Nephron (organoid): ENCODE results near the gene C21orf58.
"Not testable (repeated sequence)": the region's sequence is repeated elsewhere in the genome, so short reads cannot be mapped to it uniquely, and the experiment has no call there.

Source experiments
- H3K27ac Mint-ChIP-seq, 3 experiments: 2 replicates each; pipeline ENCODE4 v1.8.0; 2020; ENCODE audit warnings: mixed read lengths in 3 of 3, mild to moderate bottlenecking in 2 of 3, moderate library complexity in 1 of 3
- H3K27me3 Mint-ChIP-seq: 2 replicates; pipeline ENCODE4 v1.8.0; 2021; ENCODE audit warnings: low read depth, mild to moderate bottlenecking, moderate library complexity, mixed read lengths
- H3K36me3 Mint-ChIP-seq: 2 replicates; pipeline ENCODE4 v1.8.0; 2020; ENCODE audit warnings: low read depth, mixed read lengths
- H3K4me1 Mint-ChIP-seq: 2 replicates; pipeline ENCODE4 v1.8.0; 2020; ENCODE audit warnings: mixed read lengths
- H3K4me3 Mint-ChIP-seq, 3 experiments: 2 replicates each; pipeline ENCODE4 v1.8.0; 2020; ENCODE audit warnings: mild to moderate bottlenecking in 3 of 3, mixed read lengths in 3 of 3, moderate library complexity in 2 of 3
- H3K9me3 Mint-ChIP-seq: 2 replicates; pipeline ENCODE4 v1.8.0; 2020; ENCODE audit warnings: mixed read lengths
- TF ChIP-seq, protein P1 (sequence below), 3 experiments: fragments of 200-600 bp; sonication (generic); IDR thresholded peaks; one replicate each; pipeline ENCODE4 v1.5.0; 2021; ENCODE audit warnings: antibody characterized with exemption in 3 of 3; ENCODE audit not compliant: unreplicated experiment in 3 of 3

The C21orf58 gene

DNA sequence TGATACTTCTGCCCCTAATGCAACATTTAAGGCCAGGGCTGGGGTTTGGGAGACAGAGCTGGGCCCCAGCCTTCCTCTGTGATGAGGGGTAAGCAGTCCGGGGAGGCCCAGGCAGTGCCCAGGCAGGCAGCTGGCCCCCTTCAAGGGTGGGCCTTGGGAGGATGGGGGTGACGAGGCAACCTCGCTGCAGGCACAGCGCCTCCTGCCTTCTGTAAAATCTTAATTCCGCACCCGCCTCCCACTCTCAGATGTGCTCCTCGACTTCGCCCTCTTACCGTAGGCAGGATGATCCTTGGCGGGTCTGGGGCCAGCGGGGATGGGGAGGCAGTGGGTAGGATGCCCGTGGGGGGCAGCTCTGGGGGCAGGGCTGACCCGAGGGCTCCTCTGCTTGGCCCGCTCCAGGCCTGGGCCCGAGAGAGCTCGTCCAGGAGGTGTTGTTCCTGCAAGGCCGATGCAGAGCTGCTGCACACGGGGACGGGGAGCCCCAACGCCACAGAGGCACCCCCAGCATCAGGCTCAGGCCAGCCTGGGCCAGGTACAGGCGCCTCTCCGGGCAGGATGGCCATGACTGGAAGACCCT, 9.1 kb downstream of the C21orf58 start:
- Mint-ChIP-seq H3K4me3 (no peak overlapping the region), H3K4me1 (no peaks in the 10 kb centered on the region), H3K36me3 (peaks cover 18% of the 10 kb centered on the region), H3K9me3 (no peaks in the 10 kb centered on the region), H3K27ac (no peak overlapping the region), H3K27me3 (no peaks in the 10 kb centered on the region)
- TF ChIP-seq, protein P1, sequence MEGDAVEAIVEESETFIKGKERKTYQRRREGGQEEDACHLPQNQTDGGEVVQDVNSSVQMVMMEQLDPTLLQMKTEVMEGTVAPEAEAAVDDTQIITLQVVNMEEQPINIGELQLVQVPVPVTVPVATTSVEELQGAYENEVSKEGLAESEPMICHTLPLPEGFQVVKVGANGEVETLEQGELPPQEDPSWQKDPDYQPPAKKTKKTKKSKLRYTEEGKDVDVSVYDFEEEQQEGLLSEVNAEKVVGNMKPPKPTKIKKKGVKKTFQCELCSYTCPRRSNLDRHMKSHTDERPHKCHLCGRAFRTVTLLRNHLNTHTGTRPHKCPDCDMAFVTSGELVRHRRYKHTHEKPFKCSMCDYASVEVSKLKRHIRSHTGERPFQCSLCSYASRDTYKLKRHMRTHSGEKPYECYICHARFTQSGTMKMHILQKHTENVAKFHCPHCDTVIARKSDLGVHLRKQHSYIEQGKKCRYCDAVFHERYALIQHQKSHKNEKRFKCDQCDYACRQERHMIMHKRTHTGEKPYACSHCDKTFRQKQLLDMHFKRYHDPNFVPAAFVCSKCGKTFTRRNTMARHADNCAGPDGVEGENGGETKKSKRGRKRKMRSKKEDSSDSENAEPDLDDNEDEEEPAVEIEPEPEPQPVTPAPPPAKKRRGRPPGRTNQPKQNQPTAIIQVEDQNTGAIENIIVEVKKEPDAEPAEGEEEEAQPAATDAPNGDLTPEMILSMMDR (IDR thresholded peaks at IDR 0.05; ENCODE audit: unreplicated experiment in 3 of 3): no peak

DNA sequence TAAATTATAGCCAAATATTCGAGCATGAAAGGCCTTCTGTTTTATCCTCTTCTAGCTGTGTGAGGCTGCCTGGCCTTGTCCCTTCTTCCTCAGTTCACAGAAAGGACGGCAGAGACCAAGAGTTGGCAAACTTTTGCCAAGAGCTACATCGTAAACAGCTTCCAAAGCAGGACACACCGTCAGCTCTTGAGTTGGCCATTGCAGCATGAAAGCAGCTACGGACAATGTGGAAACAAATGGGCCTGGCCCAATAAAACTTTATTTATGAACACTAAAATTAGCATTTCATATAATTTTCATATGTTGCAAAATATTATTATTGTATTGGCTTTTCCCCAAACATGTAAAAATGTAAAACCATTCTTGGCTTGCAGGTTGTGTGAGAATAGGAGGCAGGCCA, 10.7 kb downstream of the C21orf58 start:
- TF ChIP-seq, protein P1 (IDR thresholded peaks at IDR 0.05; ENCODE audit: unreplicated experiment in 3 of 3): no peak
- no peaks in the 10 kb centered on the region for H3K4me1 Mint-ChIP-seq
- no peaks in the 10 kb centered on the region for H3K27me3 Mint-ChIP-seq
- no peaks in the 10 kb centered on the region for H3K9me3 Mint-ChIP-seq
- H3K36me3 Mint-ChIP-seq: peaks cover 23% of the 10 kb centered on the region
- H3K4me3 Mint-ChIP-seq: no peak overlapping the region
- H3K27ac Mint-ChIP-seq: no peak overlapping the region

GRCh38 chr21:46311568-46311967, 12.1 kb downstream of the C21orf58 start:
- Mint-ChIP-seq H3K9me3 (no peaks in the 10 kb centered on the region), H3K27me3 (no peaks in the 10 kb centered on the region), H3K4me1 (no peaks in the 10 kb centered on the region), H3K4me3 (no peak overlapping the region), H3K36me3 (peaks cover 31% of the 10 kb centered on the region), H3K27ac (no peak overlapping the region)
- TF ChIP-seq, protein P1 (IDR thresholded peaks at IDR 0.05; ENCODE audit: unreplicated experiment in 3 of 3): no peak

GRCh38 chr21:46310260-46310659, 13.4 kb downstream of the C21orf58 start:
- H3K27me3 Mint-ChIP-seq, H3K4me1 Mint-ChIP-seq, H3K27ac Mint-ChIP-seq, H3K9me3 Mint-ChIP-seq, H3K4me3 Mint-ChIP-seq: not testable (repeated sequence)
- H3K36me3 Mint-ChIP-seq: peaks cover 35% of the 10 kb centered on the region

DNA sequence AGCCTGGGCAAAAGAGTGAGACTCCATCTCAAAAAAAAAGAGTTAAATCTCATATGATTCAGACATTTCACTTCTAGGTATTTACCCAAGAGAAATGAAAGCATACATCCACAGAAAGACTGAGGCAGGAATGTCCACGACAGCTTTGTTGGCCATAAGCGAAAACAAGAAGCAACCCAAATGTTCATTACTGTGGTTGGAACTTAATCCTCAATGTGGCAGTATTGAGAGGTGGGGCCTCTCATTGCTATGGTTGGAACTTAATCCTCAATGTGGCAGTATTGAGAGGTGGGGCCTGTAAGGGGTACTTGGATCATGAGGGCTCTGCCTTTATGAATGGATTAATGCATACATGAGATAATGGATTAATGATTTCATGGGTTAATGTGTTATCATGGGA, 15.2 kb downstream of the C21orf58 start:
- no peaks in the 10 kb centered on the region for H3K9me3 Mint-ChIP-seq
- no peak overlapping the region for H3K27ac Mint-ChIP-seq
- H3K4me1 Mint-ChIP-seq: no peaks in the 10 kb centered on the region
- no peaks in the 10 kb centered on the region for H3K27me3 Mint-ChIP-seq
- peaks cover 40% of the 10 kb centered on the region for H3K36me3 Mint-ChIP-seq
- TF ChIP-seq, protein P1 (IDR thresholded peaks at IDR 0.05; ENCODE audit: unreplicated experiment in 3 of 3): no peak
- H3K4me3 Mint-ChIP-seq: no peak overlapping the region

GRCh38 chr21:46307625-46308024, 16.0 kb downstream of the C21orf58 start:
- Mint-ChIP-seq H3K27ac (no peak overlapping the region), H3K9me3 (no peaks in the 10 kb centered on the region), H3K27me3 (no peaks in the 10 kb centered on the region), H3K36me3 (peaks cover 39% of the 10 kb centered on the region), H3K4me3 (no peak overlapping the region), H3K4me1 (no peaks in the 10 kb centered on the region)
- TF ChIP-seq, protein P1 (IDR thresholded peaks at IDR 0.05; ENCODE audit: unreplicated experiment in 3 of 3): no peak
